Measurements from ENCODE around the gene KRT74. TPM values are rescaled to one million over a fixed set of nuclear protein-coding genes. Genes with fewer than 3 reads are reported as not detected.
A peak's percentile ranks its signal among the peaks of the same experiment; 100 is the strongest.

The KRT74 gene
- total and polyA plus RNA-seq, 4 donors: not detected

- no peak overlapping the region for H3K9ac ChIP-seq (ENCODE audit: insufficient read depth in 1 of 2, low read length in 2 of 2)
- H3K36me3 ChIP-seq (ENCODE audit: control insufficient read depth in 4 of 4, insufficient read depth in 4 of 4, low read length in 4 of 4): no peaks in the 10 kb centered on the region
- no peak for TF ChIP-seq CTCF (IDR thresholded peaks at IDR 0.05; ENCODE audit: control extremely low read depth, extremely low read depth)
- no peak for DNase-seq
- no peaks in the 10 kb centered on the region for H3K27me3 ChIP-seq (ENCODE audit: control insufficient read depth in 3 of 3, insufficient read depth in 3 of 3, low read length in 2 of 3)
- H3K27ac ChIP-seq (ENCODE audit: low read depth in 1 of 2, low read length in 1 of 2): no peak overlapping the region
- 89 to 91% methylated on average over 15 of the region's 15 CpGs for WGBS, 2 donors
- H3K4me1 ChIP-seq (ENCODE audit: control insufficient read depth in 5 of 5, insufficient read depth in 5 of 5, low read length in 5 of 5): no peaks in the 10 kb centered on the region
- H3K4me3 ChIP-seq: no peak overlapping the region
- no peaks in the 10 kb centered on the region for H3K9me3 ChIP-seq (ENCODE audit: control insufficient read depth in 4 of 4, insufficient read depth in 3 of 4, low read length in 3 of 4)
- no peak for ATAC-seq (ENCODE audit: insufficient read depth, low FRiP score)
These were observed 337 bp downstream of the KRT74 start for GRCh38 chr12:52573306-52573705.

GRCh38 chr12:52570511-52570910, 3.1 kb downstream of the KRT74 start:
- Histone ChIP-seq H3K36me3 (ENCODE audit: control insufficient read depth in 4 of 4, insufficient read depth in 4 of 4, low read length in 4 of 4) (no peaks in the 10 kb centered on the region), H3K4me1 (ENCODE audit: control insufficient read depth in 5 of 5, insufficient read depth in 5 of 5, low read length in 5 of 5) (no peaks in the 10 kb centered on the region), H3K9ac (ENCODE audit: insufficient read depth in 1 of 2, low read length in 2 of 2) (no peak overlapping the region), H3K27me3 (ENCODE audit: control insufficient read depth in 3 of 3, insufficient read depth in 3 of 3, low read length in 2 of 3) (peaks cover 0 to under 1% (median 0%) of the 10 kb centered on the region in 3 donors), H3K4me3 (no peak overlapping the region), H3K27ac (ENCODE audit: low read depth in 1 of 2, low read length in 1 of 2) (no peak overlapping the region), H3K9me3 (ENCODE audit: control insufficient read depth in 4 of 4, insufficient read depth in 3 of 4, low read length in 3 of 4) (no peaks in the 10 kb centered on the region)
- ATAC-seq (ENCODE audit: insufficient read depth, low FRiP score) (no peak), DNase-seq (no peak)
- no peak for TF ChIP-seq CTCF (IDR thresholded peaks at IDR 0.05; ENCODE audit: control extremely low read depth, extremely low read depth)
- WGBS, 2 donors: 93 to 94% methylated on average over 10 of the region's 10 CpGs

- DNase-seq (no peak), ATAC-seq (ENCODE audit: insufficient read depth, low FRiP score) (no peak)
- TF ChIP-seq CTCF (IDR thresholded peaks at IDR 0.05; ENCODE audit: control extremely low read depth, extremely low read depth): no peak
- Histone ChIP-seq H3K27me3 (ENCODE audit: control insufficient read depth in 3 of 3, insufficient read depth in 3 of 3, low read length in 2 of 3) (peaks cover 0 to 7% (median 0%) of the 10 kb centered on the region in 3 donors), H3K27ac (ENCODE audit: low read depth in 1 of 2, low read length in 1 of 2) (no peak overlapping the region), H3K4me1 (ENCODE audit: control insufficient read depth in 5 of 5, insufficient read depth in 5 of 5, low read length in 5 of 5) (no peaks in the 10 kb centered on the region), H3K9me3 (ENCODE audit: control insufficient read depth in 4 of 4, insufficient read depth in 3 of 4, low read length in 3 of 4) (no peaks in the 10 kb centered on the region), H3K36me3 (ENCODE audit: control insufficient read depth in 4 of 4, insufficient read depth in 4 of 4, low read length in 4 of 4) (no peaks in the 10 kb centered on the region), H3K9ac (ENCODE audit: insufficient read depth in 1 of 2, low read length in 2 of 2) (no peak overlapping the region), H3K4me3 (no peak overlapping the region)
- 87 to 92% methylated on average over 12 of the region's 12 CpGs for WGBS, 2 donors
These were observed 5.5 kb downstream of the KRT74 start for GRCh38 chr12:52568111-52568510.

GRCh38 chr12:52566847-52567291, 6.8 kb downstream of the KRT74 start:
- DNase-seq: peak in 2 of 3 donors; percentile 22 to 24
- Histone ChIP-seq H3K4me3 (no peak overlapping the region), H3K9me3 (ENCODE audit: control insufficient read depth in 4 of 4, insufficient read depth in 3 of 4, low read length in 3 of 4) (no peaks in the 10 kb centered on the region), H3K27ac (ENCODE audit: low read depth in 1 of 2, low read length in 1 of 2) (no peak overlapping the region), H3K9ac (ENCODE audit: insufficient read depth in 1 of 2, low read length in 2 of 2) (no peak overlapping the region), H3K4me1 (ENCODE audit: control insufficient read depth in 5 of 5, insufficient read depth in 5 of 5, low read length in 5 of 5) (no peaks in the 10 kb centered on the region), H3K27me3 (ENCODE audit: control insufficient read depth in 3 of 3, insufficient read depth in 3 of 3, low read length in 2 of 3) (peaks cover 0 to 12% (median 0%) of the 10 kb centered on the region in 3 donors), H3K36me3 (ENCODE audit: control insufficient read depth in 4 of 4, insufficient read depth in 4 of 4, low read length in 4 of 4) (no peaks in the 10 kb centered on the region)
- WGBS, 2 donors: 57 to 67% methylated on average over 8 of the region's 8 CpGs
- ATAC-seq (ENCODE audit: insufficient read depth, low FRiP score): no peak
- TF ChIP-seq CTCF (IDR thresholded peaks at IDR 0.05; ENCODE audit: control extremely low read depth, extremely low read depth): no peak
